HCT116 (cell line): ENCODE results near the gene CRISPLD2. TPM values are rescaled to one million over a fixed set of nuclear protein-coding genes. Genes with fewer than 3 reads are reported as not detected.

Source experiments
- ATAC-seq: fragments of 200-7000 bp; cut with Tn5 transposase; 2 replicates; pipeline ENCODE4 v1.9.1; 2020; ENCODE audit warnings: mild to moderate bottlenecking, moderate library complexity
- BruUV-seq: library from RNA; stranded (reverse); fragments of 400-500 nt; replicated peaks from 2 replicates; lab custom pipeline; 2021; lab: Mats Ljungman, UMichigan
- CTCF ChIA-PET: fragments of 300-600 bp; sonication (Branson Sonifier 250); formaldehyde crosslinking; loops from one replicate; lab custom pipeline; 2021; ENCODE audit warnings: antibody characterized with exemption; lab: Charles Lee
- POLR2A ChIA-PET: fragments of 300-600, 350-600 bp; sonication (Branson Sonifier 250); formaldehyde crosslinking; loops from one replicate; lab custom pipeline; 2021; ENCODE audit warnings: antibody characterized with exemption; lab: Charles Lee
- RAD21 ChIA-PET, 2 experiments: fragments of 300-600 bp; sonication (Branson Sonifier 250); formaldehyde crosslinking; loops; one replicate each; lab custom pipeline; 2023; ENCODE audit warnings: low total read pairs in 2 of 2; ENCODE audit not compliant: uncharacterized antibody in 2 of 2, unreplicated experiment in 2 of 2, low non-redundant PET in 1 of 2; lab: Charles Lee
- DNase-seq: peaks from one replicate; pipeline ENCODE4 v3.0.0-alpha.2; 2010; ENCODE audit warnings: low read depth, low spot score
- H2AFZ ChIP-seq: fragments of 200-600 bp; shearing (Covaris generic), sonication (generic); 2 replicates; pipeline ENCODE4 v1.6.1; 2017; ENCODE audit warnings: low read depth, mixed run types, mixed read lengths, antibody characterized with exemption, low read length; ENCODE audit not compliant: poor library complexity, severe bottlenecking
- H3K27ac ChIP-seq: 2 replicates; pipeline ENCODE4 v1.5.1; 2012; ENCODE audit warnings: low read depth, low read length
- H3K27me3 ChIP-seq: fragments of 200-600 bp; sonication (generic); 2 replicates; pipeline ENCODE4 v1.6.1; 2016; ENCODE audit warnings: mixed run types, low read length, mixed read lengths; ENCODE audit not compliant: insufficient read depth
- H3K36me3 ChIP-seq, 2 experiments: fragments of 200-500 bp in 1 of 2; fragments of 200-600 bp in 1 of 2; sonication (Bioruptor generic) in 1 of 2; sonication (generic) in 1 of 2; 2 replicates each; pipeline versions ENCODE4 v1.5.1 to v1.6.1; 2014 to 2016; ENCODE audit warnings: low read length in 2 of 2, inconsistent platforms in 1 of 2, mixed read lengths in 1 of 2, mixed run types in 1 of 2; ENCODE audit not compliant: insufficient read depth in 2 of 2, control insufficient read depth in 1 of 2
- H3K4me1 ChIP-seq, 2 experiments: fragments of 200-600 bp in 1 of 2; sonication (generic) in 1 of 2; 2 replicates each; pipeline versions ENCODE4 v1.5.1 to v1.6.1; 2012 to 2017; ENCODE audit warnings: low read length in 2 of 2, inconsistent platforms in 1 of 2, mild to moderate bottlenecking in 1 of 2, mixed read lengths in 1 of 2, mixed run types in 1 of 2, moderate library complexity in 1 of 2; ENCODE audit not compliant: insufficient read depth in 2 of 2, control insufficient read depth in 1 of 2
- H3K4me2 ChIP-seq: fragments of 200-600 bp; sonication (generic); 2 replicates; pipeline ENCODE4 v1.6.1; 2017; ENCODE audit warnings: mixed run types, low read length, mixed read lengths
- H3K4me3 ChIP-seq, 2 experiments: fragments of 200-600 bp in 1 of 2; sonication (generic) in 1 of 2; replicated peaks in 1 of 2; 2 replicates each; pipeline ENCODE4 v1.5.1; 2011 to 2016; ENCODE audit warnings: low read length in 2 of 2, control low read depth in 1 of 2, low read depth in 1 of 2, mild to moderate bottlenecking in 1 of 2, mixed read lengths in 1 of 2, mixed run types in 1 of 2
- H3K79me2 ChIP-seq: fragments of 200-600 bp; sonication (generic); 2 replicates; pipeline ENCODE4 v1.6.1; 2017; ENCODE audit warnings: mild to moderate bottlenecking, mixed run types, low read length, moderate library complexity, mixed read lengths; ENCODE audit not compliant: insufficient read depth
- H3K9ac ChIP-seq: fragments of 200-600 bp; sonication (generic); 2 replicates; pipeline ENCODE4 v1.6.1; 2016; ENCODE audit warnings: low read length, mixed read lengths
- H3K9me2 ChIP-seq: fragments of 200-600 bp; sonication (generic), shearing (Covaris generic); 2 replicates; pipeline ENCODE4 v1.6.1; 2017; ENCODE audit warnings: mixed run types, mild to moderate bottlenecking, moderate library complexity; ENCODE audit not compliant: insufficient read depth
- H3K9me3 ChIP-seq, 2 experiments: fragments of 200-500 bp in 1 of 2; fragments of 200-600 bp in 1 of 2; sonication (Bioruptor generic) in 1 of 2; sonication (generic) in 1 of 2; 2 replicates each; pipeline ENCODE4 v1.6.1; 2014 to 2017; ENCODE audit warnings: low read length in 2 of 2, mixed read lengths in 2 of 2, inconsistent platforms in 1 of 2, low read depth in 1 of 2, mild to moderate bottlenecking in 1 of 2, mixed run types in 1 of 2, moderate library complexity in 1 of 2; ENCODE audit not compliant: control insufficient read depth in 1 of 2, insufficient read depth in 1 of 2
- H4K20me1 ChIP-seq: fragments of 200-600 bp; sonication (generic), shearing (Covaris generic); 2 replicates; pipeline ENCODE4 v1.6.1; 2017; ENCODE audit warnings: mixed run types, mild to moderate bottlenecking, moderate library complexity; ENCODE audit not compliant: insufficient read depth
- CEBPB ChIP-seq: IDR thresholded peaks from 2 replicates; pipeline ENCODE4 v1.6.1; 2012; ENCODE audit warnings: low read depth
- EGR1 ChIP-seq: IDR thresholded peaks from 2 replicates; pipeline ENCODE4 v1.6.1; 2012; ENCODE audit warnings: low read depth
- ELF1 ChIP-seq: IDR thresholded peaks from 2 replicates; pipeline ENCODE4 v1.6.1; 2012; ENCODE audit warnings: low read depth, borderline replicate concordance
- EZH2 ChIP-seq: fragments of 200-600 bp; sonication (generic); IDR thresholded peaks from 2 replicates; pipeline ENCODE4 v1.6.1; 2017; ENCODE audit warnings: antibody characterized with exemption, mixed run types
- EZH2phosphoT487 ChIP-seq: fragments of 200-600 bp; IDR thresholded peaks from 2 replicates; pipeline ENCODE4 v1.6.1; 2018; ENCODE audit warnings: antibody characterized with exemption, borderline replicate concordance
- JUND ChIP-seq: IDR thresholded peaks from 2 replicates; pipeline ENCODE4 v1.6.1; 2012
- POLR2A ChIP-seq: IDR thresholded peaks from 2 replicates; pipeline ENCODE4 v1.7.0; 2011; ENCODE audit warnings: borderline replicate concordance; ENCODE audit not compliant: insufficient read depth, insufficient read length; ENCODE audit errors: extremely low read depth
- POLR2AphosphoS5 ChIP-seq: IDR thresholded peaks from 2 replicates; pipeline ENCODE4 v1.6.1; 2011; ENCODE audit warnings: mild to moderate bottlenecking, low read depth, low read length, moderate library complexity
- REST ChIP-seq: IDR thresholded peaks from 2 replicates; pipeline ENCODE4 v1.6.1; 2012; ENCODE audit warnings: low read depth
- SRF ChIP-seq: IDR thresholded peaks from 2 replicates; pipeline ENCODE4 v1.6.1; 2012; ENCODE audit warnings: low read depth
- YY1 ChIP-seq: IDR thresholded peaks from 2 replicates; pipeline ENCODE4 v1.6.1; 2011; ENCODE audit warnings: low read length, low read depth, moderate library complexity, mild to moderate bottlenecking; ENCODE audit not compliant: insufficient replicate concordance; ENCODE audit errors: extremely low read depth
- ZFX ChIP-seq: fragments of 450-650 bp; IDR thresholded peaks from 2 replicates; pipeline ENCODE4 v1.6.1; 2017
- ZNF274 ChIP-seq: fragments of 200-500 bp; sonication (Bioruptor generic); IDR thresholded peaks from 2 replicates; pipeline ENCODE4 v1.6.1; 2014; ENCODE audit warnings: mild to moderate bottlenecking, low read depth, low read length, inconsistent platforms
- intact Hi-C: fragments of 100-400 bp; cut with micrococcal nuclease; formaldehyde crosslinking; loops from 2 replicates; pipeline ENCODE4 v1.10.0; 2022
- total RNA-seq: library from RNA; stranded (reverse); gene quantifications from one replicate; pipeline ENCODE4 v1.2.1, GENCODE V29; 2021; ENCODE audit not compliant: unreplicated experiment
- TF ChIP-seq, protein P1 (sequence below): IDR thresholded peaks from 2 replicates; pipeline ENCODE4 v1.6.1; 2012
- TF ChIP-seq, protein P2 (sequence below): IDR thresholded peaks from 2 replicates; pipeline ENCODE4 v1.6.1; 2011; ENCODE audit warnings: mild to moderate bottlenecking, low read length, moderate library complexity; ENCODE audit not compliant: insufficient replicate concordance; ENCODE audit errors: extremely low read depth
- TF ChIP-seq, protein P3 (sequence below), 3 experiments: fragments of 200-600 bp in 1 of 3; sonication (generic) in 1 of 3; IDR thresholded peaks in 2 of 3; conservative IDR thresholded peaks in 1 of 3; 2 replicates each; pipeline ENCODE4 v1.5.1; 2012 to 2017; ENCODE audit warnings: low read depth in 2 of 3, low read length in 2 of 3, antibody characterized with exemption in 1 of 3, borderline replicate concordance in 1 of 3, control low read depth in 1 of 3, mild to moderate bottlenecking in 1 of 3, mixed read lengths in 1 of 3, mixed run types in 1 of 3, moderate library complexity in 1 of 3; ENCODE audit not compliant: insufficient read depth in 1 of 3
- TF ChIP-seq, protein P4 (sequence below): IDR thresholded peaks from 2 replicates; pipeline ENCODE4 v1.6.1; 2012

The CRISPLD2 gene
- total RNA-seq, 1 experiment from 2014 or later = 4.6 TPM

DNA sequence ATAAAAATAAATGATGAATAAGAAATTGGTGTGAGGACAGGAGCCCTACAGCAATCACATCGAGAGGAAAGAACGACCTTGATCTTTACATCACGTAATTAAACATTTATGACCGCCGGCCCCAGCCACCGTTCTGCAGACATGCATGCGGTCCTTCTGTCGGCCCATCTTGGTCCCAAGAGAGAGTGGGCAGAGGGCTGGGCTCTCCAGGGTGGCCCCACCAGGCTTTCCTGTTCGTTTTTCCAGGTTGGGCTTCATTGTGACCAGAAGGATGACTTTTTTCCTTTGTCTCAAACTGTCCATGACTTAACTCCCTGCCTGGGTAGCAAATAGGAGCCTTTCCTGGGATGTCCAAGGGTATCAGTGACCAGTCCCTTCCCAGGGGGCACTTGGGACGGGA lies 3.3 kb upstream of the CRISPLD2 start:
- Histone ChIP-seq H3K36me3 (no peaks in the 10 kb centered on the region), H3K9me2 (no peaks in the 10 kb centered on the region), H3K27me3 (0 out of 2 replicates have a peak, but pooled peaks cover 3% of the 10 kb centered on the region), H3K4me2 (no peak overlapping the region), H3K9me3 (peaks cover 0 to 6% of the 10 kb centered on the region in 2 experiments; a peak in 1 of 4 replicates), H4K20me1 (no peaks in the 10 kb centered on the region), H3K4me3 (no peak overlapping the region), H3K4me1 (peaks cover 7 to 15% of the 10 kb centered on the region in 2 experiments), H3K9ac (no peak overlapping the region), H2AFZ (no peak overlapping the region)
- no peak for ATAC-seq
- CTCF ChIA-PET = no interaction called here
- POLR2A ChIA-PET = no interaction called here
- RAD21 ChIA-PET = no interaction called here
- no peak for DNase-seq
- TF ChIP-seq POLR2A (no peak), SRF (no peak), YY1 (no peak), EZH2phosphoT487 (no peak), CEBPB (no peak), ELF1 (no peak), ZNF274 (no peak), EGR1 (no peak), ZFX (no peak), REST (no peak), JUND (no peak), POLR2AphosphoS5 (no peak), EZH2 (no peak)
- TF ChIP-seq, protein P1, sequence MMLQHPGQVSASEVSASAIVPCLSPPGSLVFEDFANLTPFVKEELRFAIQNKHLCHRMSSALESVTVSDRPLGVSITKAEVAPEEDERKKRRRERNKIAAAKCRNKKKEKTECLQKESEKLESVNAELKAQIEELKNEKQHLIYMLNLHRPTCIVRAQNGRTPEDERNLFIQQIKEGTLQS = no peak
- TF ChIP-seq, protein P2, sequence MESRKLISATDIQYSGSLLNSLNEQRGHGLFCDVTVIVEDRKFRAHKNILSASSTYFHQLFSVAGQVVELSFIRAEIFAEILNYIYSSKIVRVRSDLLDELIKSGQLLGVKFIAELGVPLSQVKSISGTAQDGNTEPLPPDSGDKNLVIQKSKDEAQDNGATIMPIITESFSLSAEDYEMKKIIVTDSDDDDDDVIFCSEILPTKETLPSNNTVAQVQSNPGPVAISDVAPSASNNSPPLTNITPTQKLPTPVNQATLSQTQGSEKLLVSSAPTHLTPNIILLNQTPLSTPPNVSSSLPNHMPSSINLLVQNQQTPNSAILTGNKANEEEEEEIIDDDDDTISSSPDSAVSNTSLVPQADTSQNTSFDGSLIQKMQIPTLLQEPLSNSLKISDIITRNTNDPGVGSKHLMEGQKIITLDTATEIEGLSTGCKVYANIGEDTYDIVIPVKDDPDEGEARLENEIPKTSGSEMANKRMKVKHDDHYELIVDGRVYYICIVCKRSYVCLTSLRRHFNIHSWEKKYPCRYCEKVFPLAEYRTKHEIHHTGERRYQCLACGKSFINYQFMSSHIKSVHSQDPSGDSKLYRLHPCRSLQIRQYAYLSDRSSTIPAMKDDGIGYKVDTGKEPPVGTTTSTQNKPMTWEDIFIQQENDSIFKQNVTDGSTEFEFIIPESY = no peak
- TF ChIP-seq, protein P3, sequence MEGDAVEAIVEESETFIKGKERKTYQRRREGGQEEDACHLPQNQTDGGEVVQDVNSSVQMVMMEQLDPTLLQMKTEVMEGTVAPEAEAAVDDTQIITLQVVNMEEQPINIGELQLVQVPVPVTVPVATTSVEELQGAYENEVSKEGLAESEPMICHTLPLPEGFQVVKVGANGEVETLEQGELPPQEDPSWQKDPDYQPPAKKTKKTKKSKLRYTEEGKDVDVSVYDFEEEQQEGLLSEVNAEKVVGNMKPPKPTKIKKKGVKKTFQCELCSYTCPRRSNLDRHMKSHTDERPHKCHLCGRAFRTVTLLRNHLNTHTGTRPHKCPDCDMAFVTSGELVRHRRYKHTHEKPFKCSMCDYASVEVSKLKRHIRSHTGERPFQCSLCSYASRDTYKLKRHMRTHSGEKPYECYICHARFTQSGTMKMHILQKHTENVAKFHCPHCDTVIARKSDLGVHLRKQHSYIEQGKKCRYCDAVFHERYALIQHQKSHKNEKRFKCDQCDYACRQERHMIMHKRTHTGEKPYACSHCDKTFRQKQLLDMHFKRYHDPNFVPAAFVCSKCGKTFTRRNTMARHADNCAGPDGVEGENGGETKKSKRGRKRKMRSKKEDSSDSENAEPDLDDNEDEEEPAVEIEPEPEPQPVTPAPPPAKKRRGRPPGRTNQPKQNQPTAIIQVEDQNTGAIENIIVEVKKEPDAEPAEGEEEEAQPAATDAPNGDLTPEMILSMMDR (IDR thresholded peaks at IDR 0.05 in 2 of 3, conservative IDR thresholded peaks at IDR 0.05 in 1 of 3; ENCODE audit: borderline replicate concordance in 1 of 3, insufficient read depth in 1 of 3, low read depth in 2 of 3, low read length in 2 of 3) = no peak
- TF ChIP-seq, protein P4, sequence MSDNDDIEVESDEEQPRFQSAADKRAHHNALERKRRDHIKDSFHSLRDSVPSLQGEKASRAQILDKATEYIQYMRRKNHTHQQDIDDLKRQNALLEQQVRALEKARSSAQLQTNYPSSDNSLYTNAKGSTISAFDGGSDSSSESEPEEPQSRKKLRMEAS = no peak
- TF ChIP-seq, all 23 proteins: peak for 0
- intact Hi-C loops = no loop called here
- no TSS peak for BruUV-seq
- H3K27ac ChIP-seq = no peak overlapping the region
- H3K79me2 ChIP-seq = no peaks in the 10 kb centered on the region
